PC-9 (cell line): ENCODE measurements around the gene RNF130.
"Not testable (repeated sequence)": the region's sequence is repeated elsewhere in the genome, so short reads cannot be mapped to it uniquely, and the experiment has no call there.

Source experiments
- EZH2 ChIP-seq: fragments of 200-600 bp; sonication (generic); IDR thresholded peaks from 2 replicates; pipeline ENCODE4 v1.8.0; 2017; ENCODE audit warnings: antibody characterized with exemption, low read depth
- TF ChIP-seq, protein P1 (sequence below): fragments of 200-600 bp; sonication (generic); conservative IDR thresholded peaks from 2 replicates; pipeline ENCODE4 v1.6.1; 2017; ENCODE audit warnings: mixed run types, antibody characterized with exemption, mild to moderate bottlenecking, moderate library complexity

DNA sequence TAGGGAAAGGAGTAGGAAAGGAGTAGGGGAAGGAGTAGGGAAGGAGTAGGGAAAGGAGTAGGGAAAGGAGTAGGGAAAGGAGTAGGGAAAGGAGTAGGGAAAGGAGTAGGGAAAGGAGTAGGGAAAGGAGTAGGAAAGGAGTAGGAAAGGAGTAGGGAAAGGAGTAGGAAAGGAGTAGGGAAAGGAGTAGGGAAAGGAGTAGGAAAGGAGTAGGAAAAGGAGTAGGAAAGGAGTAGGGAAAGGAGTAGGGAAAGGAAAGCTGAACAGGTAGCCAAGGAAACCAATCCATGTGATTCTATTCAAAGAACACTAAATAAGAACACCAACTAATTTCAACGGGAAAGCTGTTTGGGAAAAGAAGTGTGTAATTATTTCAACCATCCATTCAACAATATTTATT, 56.0 kb downstream of the RNF130 start:
- TF ChIP-seq, protein P1, sequence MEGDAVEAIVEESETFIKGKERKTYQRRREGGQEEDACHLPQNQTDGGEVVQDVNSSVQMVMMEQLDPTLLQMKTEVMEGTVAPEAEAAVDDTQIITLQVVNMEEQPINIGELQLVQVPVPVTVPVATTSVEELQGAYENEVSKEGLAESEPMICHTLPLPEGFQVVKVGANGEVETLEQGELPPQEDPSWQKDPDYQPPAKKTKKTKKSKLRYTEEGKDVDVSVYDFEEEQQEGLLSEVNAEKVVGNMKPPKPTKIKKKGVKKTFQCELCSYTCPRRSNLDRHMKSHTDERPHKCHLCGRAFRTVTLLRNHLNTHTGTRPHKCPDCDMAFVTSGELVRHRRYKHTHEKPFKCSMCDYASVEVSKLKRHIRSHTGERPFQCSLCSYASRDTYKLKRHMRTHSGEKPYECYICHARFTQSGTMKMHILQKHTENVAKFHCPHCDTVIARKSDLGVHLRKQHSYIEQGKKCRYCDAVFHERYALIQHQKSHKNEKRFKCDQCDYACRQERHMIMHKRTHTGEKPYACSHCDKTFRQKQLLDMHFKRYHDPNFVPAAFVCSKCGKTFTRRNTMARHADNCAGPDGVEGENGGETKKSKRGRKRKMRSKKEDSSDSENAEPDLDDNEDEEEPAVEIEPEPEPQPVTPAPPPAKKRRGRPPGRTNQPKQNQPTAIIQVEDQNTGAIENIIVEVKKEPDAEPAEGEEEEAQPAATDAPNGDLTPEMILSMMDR, result not testable (repeated sequence)
- TF ChIP-seq EZH2, result not testable (repeated sequence)
